IMR-90 (cell line): ENCODE data around the gene MYO1C.

Experiments used
- CEBPB ChIP-seq: IDR thresholded peaks from 2 replicates; pipeline ENCODE4 v1.6.1; 2012; ENCODE audit warnings: low read depth, low read length, improper control_type of control experiment
- POLR2A ChIP-seq: IDR thresholded peaks from 2 replicates; pipeline ENCODE4 v1.6.1; 2012; ENCODE audit warnings: mild to moderate bottlenecking, low read depth, low read length
- TF ChIP-seq, protein P1 (sequence below): conservative IDR thresholded peaks from 2 replicates; pipeline ENCODE4 v1.5.1; 2012; ENCODE audit warnings: mild to moderate bottlenecking, low read depth, low read length, improper control_type of control experiment

DNA sequence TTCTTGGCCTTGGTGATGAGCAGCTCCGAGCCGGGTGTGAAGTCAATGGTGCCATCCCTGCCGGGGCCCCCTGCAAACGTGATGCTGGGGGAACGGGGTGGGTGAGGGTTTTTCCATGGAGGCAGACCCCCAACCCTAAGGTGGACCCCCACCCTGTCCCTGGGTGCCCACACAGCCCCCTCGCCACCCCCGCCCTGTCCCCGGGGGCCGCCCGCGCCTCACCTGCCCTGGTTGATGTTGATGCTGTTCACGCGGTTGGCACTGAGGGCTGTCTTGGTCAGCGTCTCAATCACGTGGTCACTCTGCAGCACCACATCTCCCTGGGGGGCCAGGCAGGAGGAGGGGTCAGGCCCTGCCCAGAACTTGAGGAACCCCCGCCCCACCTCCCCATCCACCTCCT is 25.2 kb downstream of the MYO1C start:
- TF ChIP-seq POLR2A, result no peak
- TF ChIP-seq, protein P1, sequence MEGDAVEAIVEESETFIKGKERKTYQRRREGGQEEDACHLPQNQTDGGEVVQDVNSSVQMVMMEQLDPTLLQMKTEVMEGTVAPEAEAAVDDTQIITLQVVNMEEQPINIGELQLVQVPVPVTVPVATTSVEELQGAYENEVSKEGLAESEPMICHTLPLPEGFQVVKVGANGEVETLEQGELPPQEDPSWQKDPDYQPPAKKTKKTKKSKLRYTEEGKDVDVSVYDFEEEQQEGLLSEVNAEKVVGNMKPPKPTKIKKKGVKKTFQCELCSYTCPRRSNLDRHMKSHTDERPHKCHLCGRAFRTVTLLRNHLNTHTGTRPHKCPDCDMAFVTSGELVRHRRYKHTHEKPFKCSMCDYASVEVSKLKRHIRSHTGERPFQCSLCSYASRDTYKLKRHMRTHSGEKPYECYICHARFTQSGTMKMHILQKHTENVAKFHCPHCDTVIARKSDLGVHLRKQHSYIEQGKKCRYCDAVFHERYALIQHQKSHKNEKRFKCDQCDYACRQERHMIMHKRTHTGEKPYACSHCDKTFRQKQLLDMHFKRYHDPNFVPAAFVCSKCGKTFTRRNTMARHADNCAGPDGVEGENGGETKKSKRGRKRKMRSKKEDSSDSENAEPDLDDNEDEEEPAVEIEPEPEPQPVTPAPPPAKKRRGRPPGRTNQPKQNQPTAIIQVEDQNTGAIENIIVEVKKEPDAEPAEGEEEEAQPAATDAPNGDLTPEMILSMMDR, result no peak
- TF ChIP-seq CEBPB, result no peak
